B cell (primary cell): ENCODE measurements around the gene OXA1L. TPM values are rescaled to one million over a fixed set of nuclear protein-coding genes. Genes with fewer than 3 reads are reported as not detected.

Source experiments
- ATAC-seq: fragments of 200-7000 bp; cut with Tn5 transposase; one replicate; pipeline ENCODE4 v1.10.0; 2021; ENCODE audit warnings: low read depth, mild to moderate bottlenecking, moderate number of reproducible peaks, moderate library complexity
- CTCF ChIA-PET: fragments of 350-600 bp; sonication (Branson Sonifier 250); formaldehyde crosslinking; loops from one replicate; lab custom pipeline; 2021; ENCODE audit warnings: antibody characterized with exemption, inconsistent platforms; lab: Charles Lee
- POLR2A ChIA-PET: fragments of 350-600 bp; sonication (Branson Sonifier 250); formaldehyde crosslinking; loops from one replicate; lab custom pipeline; 2021; ENCODE audit warnings: antibody characterized with exemption; lab: Charles Lee
- DNase-seq: peaks from one replicate; pipeline ENCODE4 v3.0.0; 2013
- H2AFZ ChIP-seq: 2 replicates; pipeline ENCODE4 v1.6.1; 2012; ENCODE audit warnings: mild to moderate bottlenecking, low read depth, low read length; ENCODE audit not compliant: insufficient read depth, poor library complexity, severe bottlenecking
- H3K27ac ChIP-seq, 2 donors: 1 replicate in 1 of 2; 2 replicates in 1 of 2; pipeline ENCODE4 v1.5.1; 2012 to 2013; ENCODE audit warnings: low read length in 2 of 2, mild to moderate bottlenecking in 2 of 2, moderate library complexity in 1 of 2
- H3K27me3 ChIP-seq, 4 experiments: fragments of 200-600 bp in 1 of 4; sonication (generic) in 1 of 4; replicated peaks in 1 of 4; 1 replicate in 2 of 4; 2 replicates in 2 of 4; pipeline versions ENCODE4 v1.6.1 to v1.7.0; 2013 to 2016; ENCODE audit warnings: low read length in 3 of 4, mild to moderate bottlenecking in 2 of 4, mixed read lengths in 1 of 4, moderate library complexity in 1 of 4; ENCODE audit not compliant: insufficient read depth in 4 of 4, control insufficient read depth in 3 of 4; ENCODE audit errors: control extremely low read depth in 1 of 4
- H3K36me3 ChIP-seq, 2 experiments: replicated peaks in 1 of 2; 1 replicate in 1 of 2; 2 replicates in 1 of 2; pipeline versions ENCODE4 v1.6.1 to v1.7.1; 2013; ENCODE audit warnings: low read length in 1 of 2; ENCODE audit not compliant: insufficient read depth in 2 of 2, control insufficient read depth in 1 of 2; ENCODE audit errors: control extremely low read depth in 1 of 2, extremely low read depth in 1 of 2
- H3K4me1 ChIP-seq, 2 donors: fragments of 200-600 bp in 1 of 2; sonication (generic) in 1 of 2; 1 replicate in 1 of 2; 2 replicates in 1 of 2; pipeline versions ENCODE4 v1.5.1 to v1.6.1; 2013 to 2017; ENCODE audit warnings: low read length in 2 of 2; ENCODE audit not compliant: control insufficient read depth in 2 of 2, insufficient read depth in 2 of 2
- H3K4me2 ChIP-seq: replicated peaks from 2 replicates; pipeline ENCODE3; 2012; ENCODE audit warnings: mild to moderate bottlenecking, low read depth, low read length; ENCODE audit not compliant: poor library complexity, severe bottlenecking
- H3K4me3 ChIP-seq, 5 experiments: fragments of 200-600 bp in 1 of 5; sonication (generic) in 1 of 5; 1 replicate in 3 of 5; 2 replicates in 2 of 5; pipeline versions ENCODE4 v1.5.1 to v1.7.0; 2011 to 2016; ENCODE audit warnings: low read length in 4 of 5, mild to moderate bottlenecking in 4 of 5, low read depth in 2 of 5, control low read depth in 1 of 5, moderate library complexity in 1 of 5; ENCODE audit not compliant: insufficient read depth in 1 of 5; ENCODE audit errors: control extremely low read depth in 1 of 5, extremely low read depth in 1 of 5
- H3K79me2 ChIP-seq: fragments of 200-600 bp; sonication (generic); one replicate; pipeline ENCODE4 v1.6.0; 2016; ENCODE audit warnings: low read length; ENCODE audit not compliant: control insufficient read depth, insufficient read depth
- H3K9ac ChIP-seq: fragments of 200-600 bp; sonication (generic); 2 replicates; pipeline ENCODE4 v1.6.1; 2017; ENCODE audit warnings: mild to moderate bottlenecking, low read length, moderate library complexity
- H3K9me3 ChIP-seq, 3 donors: one replicate each; pipeline versions ENCODE4 v1.6.1 to v1.7.1; 2013; ENCODE audit warnings: low read length in 2 of 3; ENCODE audit not compliant: control insufficient read depth in 2 of 3, insufficient read depth in 1 of 3; ENCODE audit errors: control extremely low read depth in 1 of 3
- H4K20me1 ChIP-seq: 2 replicates; pipeline ENCODE4 v1.6.0; 2012; ENCODE audit warnings: mild to moderate bottlenecking, low read length; ENCODE audit not compliant: insufficient read depth, control insufficient read depth, poor library complexity, severe bottlenecking
- H3K27ac Mint-ChIP-seq: one replicate; pipeline ENCODE4 v1.8.0; 2021; ENCODE audit warnings: mixed read lengths
- H3K27me3 Mint-ChIP-seq: one replicate; pipeline ENCODE4 v1.8.0; 2021; ENCODE audit warnings: mixed read lengths
- H3K4me1 Mint-ChIP-seq: one replicate; pipeline ENCODE4 v1.8.0; 2021; ENCODE audit warnings: mixed read lengths
- H3K4me3 Mint-ChIP-seq: one replicate; pipeline ENCODE4 v1.8.0; 2021; ENCODE audit warnings: mixed read lengths
- H3K9me3 Mint-ChIP-seq: one replicate; pipeline ENCODE4 v1.8.0; 2022; ENCODE audit warnings: mixed read lengths; ENCODE audit not compliant: insufficient read depth
- CTCF ChIP-seq: fragments of 200-600 bp; IDR thresholded peaks from one replicate; pipeline ENCODE4 v1.8.0; 2022; ENCODE audit warnings: antibody characterized with exemption, mild to moderate bottlenecking
- EZH2 ChIP-seq: IDR thresholded peaks from 2 replicates; pipeline ENCODE4 v1.6.1; 2012; ENCODE audit warnings: borderline replicate concordance, low read depth, mild to moderate bottlenecking, moderate library complexity, low read length; ENCODE audit not compliant: insufficient read depth, poor library complexity, severe bottlenecking
- WGBS: methylation state at CpG from one replicate; pipeline ENCODE4 v1.1.5; 2013; ENCODE audit warnings: missing lambda C conversion rate; ENCODE audit not compliant: insufficient coverage; 5-methylcytosine and 5-hydroxymethylcytosine counted together
- intact Hi-C: fragments of 100-400 bp; cut with micrococcal nuclease; formaldehyde crosslinking; loops from one replicate; pipeline ENCODE4 v1.10.0; 2022
- polyA plus RNA-seq: library from polyadenylated mRNA; depleted of rRNA; stranded (reverse); fragments of >200 nt; gene quantifications from 2 replicates; pipeline ENCODE4 v1.2.3, GENCODE V29; 2012
- total RNA-seq, 2 donors: library from RNA; stranded (reverse); fragments of 120-200 nt in 1 of 2; gene quantifications; 1 replicate in 1 of 2; 2 replicates in 1 of 2; pipeline versions ENCODE4 v1.2.3 to v1.2.4, GENCODE V29; 2013 to 2022

Gene OXA1L
- total and polyA plus RNA-seq, 2 donors (not counting 1 experiment from before 2014, with no cell fraction given), result 147 to 201 TPM

GRCh38 chr14:22737052-22737451 is 29.4 kb upstream of the OXA1L start:
- Histone ChIP-seq H4K20me1 (no peaks in the 10 kb centered on the region), H3K36me3 (no peaks in the 10 kb centered on the region), H3K4me1 (no peaks in the 10 kb centered on the region), H3K9me3 (no peaks in the 10 kb centered on the region), H3K27ac (no peak overlapping the region), H2AFZ (no peak overlapping the region), H3K27me3 (no peaks in the 10 kb centered on the region), H3K4me3 (no peak overlapping the region), H3K79me2 (no peaks in the 10 kb centered on the region), H3K9ac (no peak overlapping the region), H3K4me2 (no peak overlapping the region)
- DNase-seq (no peak), ATAC-seq (no peak)
- TF ChIP-seq EZH2 (no peak), CTCF (no peak)
- Mint-ChIP-seq H3K27ac (no peak overlapping the region), H3K9me3 (no peaks in the 10 kb centered on the region), H3K4me1 (peaks cover 5% of the 10 kb centered on the region), H3K27me3 (peaks cover 3% of the 10 kb centered on the region), H3K4me3 (no peak overlapping the region)
- 60% methylated on average over 1 of the region's 1 CpG for WGBS
- POLR2A ChIA-PET, result no interaction called here
- intact Hi-C loops, result no loop called here
- CTCF ChIA-PET, result no interaction called here

- Histone ChIP-seq H2AFZ (no peak overlapping the region), H3K9me3 (no peaks in the 10 kb centered on the region), H3K79me2 (no peaks in the 10 kb centered on the region), H3K4me1 (no peaks in the 10 kb centered on the region), H4K20me1 (no peaks in the 10 kb centered on the region), H3K36me3 (no peaks in the 10 kb centered on the region), H3K27ac (no peak overlapping the region), H3K4me2 (no peak overlapping the region), H3K9ac (no peak overlapping the region), H3K4me3 (no peak overlapping the region), H3K27me3 (no peaks in the 10 kb centered on the region)
- TF ChIP-seq EZH2 (no peak), CTCF (no peak)
- no CpG with 5 or more reads among the region's 1 CpG for WGBS
- intact Hi-C loops, result no loop called here
- peaks cover 3% of the 10 kb centered on the region for H3K27me3 Mint-ChIP-seq
- CTCF ChIA-PET, result no interaction called here
- no peak for ATAC-seq
- no peak overlapping the region for H3K27ac Mint-ChIP-seq
- POLR2A ChIA-PET, result no interaction called here
- DNase-seq, result no peak
- no peaks in the 10 kb centered on the region for H3K9me3 Mint-ChIP-seq
- H3K4me3 Mint-ChIP-seq, result no peak overlapping the region
- H3K4me1 Mint-ChIP-seq, result peaks cover 5% of the 10 kb centered on the region
Observed at GRCh38 chr14:22739423-22739822, 27.1 kb upstream of the OXA1L start.
